Breast epithelium (tissue), 4 donors: ENCODE results near the gene PLXNA4. TPM values are rescaled to one million over a fixed set of nuclear protein-coding genes. Genes with fewer than 3 reads are reported as not detected.

Source experiments
- DNase-seq, 2 donors: peaks; one replicate each; pipeline ENCODE4 v3.0.0-alpha.2; 2019; ENCODE audit warnings: low spot score in 2 of 2
- H3K27ac ChIP-seq, 2 donors: fragments of 200-600 bp; sonication (generic) in 1 of 2; one replicate each; pipeline ENCODE4 v1.5.1; 2016 to 2019; ENCODE audit warnings: mild to moderate bottlenecking in 1 of 2
- H3K27me3 ChIP-seq, 2 donors: fragments of 200-600 bp; sonication (generic) in 1 of 2; one replicate each; pipeline versions ENCODE4 v1.5.1 to v1.6.0; 2017 to 2019; ENCODE audit warnings: control low read depth in 1 of 2, mild to moderate bottlenecking in 1 of 2
- H3K36me3 ChIP-seq: fragments of 200-600 bp; one replicate; pipeline ENCODE4 v1.5.1; 2019
- H3K4me1 ChIP-seq, 2 donors: fragments of 200-600 bp; sonication (generic); one replicate each; pipeline ENCODE4 v1.5.1; 2016 to 2019; ENCODE audit warnings: control low read depth in 1 of 2
- H3K4me3 ChIP-seq, 3 donors: fragments of 200-600 bp; sonication (generic); 1 replicate in 2 of 3; 2 replicates in 1 of 3; pipeline ENCODE4 v1.5.1; 2016 to 2019; ENCODE audit warnings: mild to moderate bottlenecking in 3 of 3, moderate library complexity in 2 of 3
- H3K9me3 ChIP-seq, 2 donors: fragments of 200-600 bp; sonication (generic) in 1 of 2; one replicate each; pipeline ENCODE4 v1.5.1; 2016 to 2019; ENCODE audit warnings: control low read depth in 1 of 2
- CTCF ChIP-seq, 3 donors: fragments of 450-650 bp; IDR thresholded peaks; one replicate each; pipeline ENCODE4 v1.5.1; 2016 to 2017; ENCODE audit warnings: antibody characterized with exemption in 3 of 3, mild to moderate bottlenecking in 3 of 3, moderate library complexity in 3 of 3
- POLR2A ChIP-seq: fragments of 450-650 bp; IDR thresholded peaks from one replicate; pipeline ENCODE4 v1.6.1; 2016; ENCODE audit warnings: antibody characterized with exemption, mild to moderate bottlenecking, moderate library complexity
- POLR2AphosphoS5 ChIP-seq, 3 donors: sonication (generic); formaldehyde crosslinking; IDR thresholded peaks; one replicate each; pipeline ENCODE4 v1.6.1; 2017; ENCODE audit warnings: antibody characterized with exemption in 3 of 3
- intact Hi-C: fragments of 100-400 bp; cut with DNase I; formaldehyde crosslinking; loops from one replicate; pipeline ENCODE4 v1.15.1; 2023; ENCODE audit warnings: low total_unique reads
- total RNA-seq, 3 donors: library from RNA; depleted of rRNA; stranded (reverse); fragments of >200 nt; gene quantifications; one replicate each; pipeline ENCODE4 v1.1.0, GENCODE V29; 2016

Gene PLXNA4
- total RNA-seq, 3 donors from 2014 or later = 7.2 to 32.5 (median 26.2) TPM

GRCh38 chr7:132152131-132152889, 424.0 kb downstream of the PLXNA4 start:
- intact Hi-C loops = no loop called here
- no peaks in the 10 kb centered on the region for H3K36me3 ChIP-seq
- no peaks in the 10 kb centered on the region for H3K9me3 ChIP-seq
- H3K27ac ChIP-seq = no peak overlapping the region
- no peaks in the 10 kb centered on the region for H3K4me1 ChIP-seq
- DNase-seq = no peak
- H3K4me3 ChIP-seq = no peak overlapping the region
- no peaks in the 10 kb centered on the region for H3K27me3 ChIP-seq
- no peak for TF ChIP-seq POLR2AphosphoS5 (IDR thresholded peaks at IDR 0.05)
- TF ChIP-seq CTCF (IDR thresholded peaks at IDR 0.05) = no peak
- TF ChIP-seq POLR2A = no peak

DNA sequence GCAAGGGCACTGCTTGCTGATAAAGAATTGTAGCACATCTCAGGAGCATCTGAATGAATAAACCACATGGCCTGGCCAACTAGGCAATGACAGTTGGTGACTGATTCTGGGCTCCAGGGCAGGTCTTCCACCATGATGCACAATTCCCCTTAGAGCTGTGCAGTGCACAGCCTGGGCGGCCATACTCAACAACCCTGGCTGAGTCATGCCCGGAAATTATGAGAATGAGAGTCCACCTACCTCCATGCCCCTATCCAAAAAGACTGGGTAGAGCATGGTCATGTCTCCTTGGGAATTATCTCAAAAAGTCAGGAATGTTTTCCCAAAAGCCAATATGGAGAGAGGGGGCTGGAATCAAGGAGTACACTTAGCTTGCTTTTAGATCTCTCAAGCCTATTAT, 425.6 kb downstream of the PLXNA4 start:
- no peaks in the 10 kb centered on the region for H3K36me3 ChIP-seq
- intact Hi-C loops = no loop called here
- no peak overlapping the region for H3K27ac ChIP-seq
- H3K27me3 ChIP-seq = no peaks in the 10 kb centered on the region
- no peak overlapping the region for H3K4me3 ChIP-seq
- H3K4me1 ChIP-seq = no peaks in the 10 kb centered on the region
- no peaks in the 10 kb centered on the region for H3K9me3 ChIP-seq
- TF ChIP-seq POLR2AphosphoS5 (IDR thresholded peaks at IDR 0.05) (no peak), CTCF (IDR thresholded peaks at IDR 0.05) (no peak), POLR2A (no peak)
- DNase-seq = no peak

DNA sequence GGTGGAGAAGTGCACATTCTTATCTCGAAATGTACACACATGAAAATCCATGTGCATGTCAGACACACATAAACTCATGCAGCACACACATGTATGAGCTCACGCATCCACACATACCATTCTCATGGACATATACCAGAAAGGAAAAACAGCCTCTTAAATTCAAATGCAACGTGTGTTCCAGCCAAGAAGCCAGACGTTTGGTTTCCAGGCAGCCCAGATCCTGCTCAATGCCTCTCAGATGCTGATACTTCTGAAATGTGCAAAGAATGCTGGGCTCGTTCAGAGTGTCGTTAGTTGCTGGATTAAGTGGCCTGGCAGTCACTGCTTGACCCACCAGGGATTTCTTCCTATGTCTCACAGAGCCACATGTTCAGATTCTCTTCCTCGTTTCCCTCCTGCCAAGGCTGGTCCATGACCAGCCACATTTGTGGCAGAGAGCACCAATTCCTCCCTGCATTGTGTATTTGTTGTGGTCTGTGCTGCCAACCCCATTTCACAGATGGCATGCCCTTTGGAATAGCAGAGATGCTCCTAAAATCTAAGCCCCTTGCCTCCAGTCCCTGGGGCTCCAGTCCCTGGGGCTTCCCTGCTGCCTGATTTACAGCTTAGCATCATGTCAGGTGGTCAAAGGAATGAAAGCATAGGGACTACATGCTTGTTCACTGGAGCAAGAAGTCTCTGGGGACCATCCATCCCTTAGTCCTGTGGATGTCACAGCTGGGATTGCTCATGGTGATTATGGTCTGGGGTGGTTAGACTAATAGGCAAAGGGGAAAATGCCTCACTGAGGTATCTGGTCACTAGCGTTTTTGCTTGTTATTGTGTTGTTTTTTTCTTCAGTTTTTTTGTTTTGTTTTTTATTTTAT, 426.6 kb downstream of the PLXNA4 start:
- H3K9me3 ChIP-seq = no peaks in the 10 kb centered on the region
- H3K4me1 ChIP-seq = no peaks in the 10 kb centered on the region
- no peaks in the 10 kb centered on the region for H3K27me3 ChIP-seq
- no peak overlapping the region for H3K27ac ChIP-seq
- no peak overlapping the region for H3K4me3 ChIP-seq
- H3K36me3 ChIP-seq = no peaks in the 10 kb centered on the region
- TF ChIP-seq CTCF (IDR thresholded peaks at IDR 0.05) (no peak), POLR2A (no peak), POLR2AphosphoS5 (IDR thresholded peaks at IDR 0.05) (no peak)
- intact Hi-C loops = no loop called here
- DNase-seq = no peak

GRCh38 chr7:132148876-132149275, 427.4 kb downstream of the PLXNA4 start:
- no peak for DNase-seq
- intact Hi-C loops = no loop called here
- Histone ChIP-seq H3K4me1 (no peaks in the 10 kb centered on the region), H3K27ac (no peak overlapping the region), H3K27me3 (no peaks in the 10 kb centered on the region), H3K4me3 (no peak overlapping the region), H3K9me3 (no peaks in the 10 kb centered on the region), H3K36me3 (no peaks in the 10 kb centered on the region)
- no peak for TF ChIP-seq POLR2AphosphoS5 (IDR thresholded peaks at IDR 0.05)
- no peak for TF ChIP-seq CTCF (IDR thresholded peaks at IDR 0.05)
- TF ChIP-seq POLR2A = no peak

- Histone ChIP-seq H3K27ac (peak overlapping the region; percentile 33 to 52), H3K4me1 (no peaks in the 10 kb centered on the region), H3K36me3 (no peaks in the 10 kb centered on the region), H3K27me3 (no peaks in the 10 kb centered on the region), H3K4me3 (no peak overlapping the region), H3K9me3 (no peaks in the 10 kb centered on the region)
- TF ChIP-seq POLR2A (no peak), CTCF (IDR thresholded peaks at IDR 0.05) (no peak), POLR2AphosphoS5 (IDR thresholded peaks at IDR 0.05) (no peak)
- DNase-seq = peak; percentile 38 to 57
- intact Hi-C loops = no loop called here
These were observed 430.8 kb downstream of the PLXNA4 start for GRCh38 chr7:132145466-132145865.
